CD4-positive, alpha-beta T cell treated with Interleukin-4 for 1 hour (primary cell): ENCODE data around the gene INPP5E.
"Not testable (repeated sequence)": the region's sequence is repeated elsewhere in the genome, so short reads cannot be mapped to it uniquely, and the experiment has no call there.

ENCODE experiments used
- DNase-seq, 2 donors: peaks; one replicate each; pipeline ENCODE4 v3.0.0-alpha.2; 2020 to 2022

Gene INPP5E

DNA sequence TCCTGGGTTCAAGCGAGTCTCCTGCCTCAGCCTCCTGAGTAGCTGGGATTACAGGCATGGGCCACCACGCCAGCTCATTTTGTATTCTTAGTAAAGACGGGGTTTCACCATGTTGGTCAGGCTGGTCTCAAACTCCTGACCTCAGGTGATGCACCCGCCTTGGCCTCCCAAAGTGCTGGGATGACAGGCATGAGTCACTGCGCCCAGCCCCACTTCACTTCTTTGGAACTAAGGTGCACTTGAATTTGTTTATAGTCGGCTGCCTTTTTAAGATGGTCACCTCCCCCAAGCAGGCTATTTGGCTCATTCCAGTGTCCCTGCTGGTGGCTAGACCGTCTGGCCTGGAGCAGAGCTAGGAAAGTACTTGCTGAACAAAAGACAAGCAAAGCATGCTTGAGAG lies 14.3 kb downstream of the INPP5E start:
- not testable (repeated sequence) for DNase-seq

DNA sequence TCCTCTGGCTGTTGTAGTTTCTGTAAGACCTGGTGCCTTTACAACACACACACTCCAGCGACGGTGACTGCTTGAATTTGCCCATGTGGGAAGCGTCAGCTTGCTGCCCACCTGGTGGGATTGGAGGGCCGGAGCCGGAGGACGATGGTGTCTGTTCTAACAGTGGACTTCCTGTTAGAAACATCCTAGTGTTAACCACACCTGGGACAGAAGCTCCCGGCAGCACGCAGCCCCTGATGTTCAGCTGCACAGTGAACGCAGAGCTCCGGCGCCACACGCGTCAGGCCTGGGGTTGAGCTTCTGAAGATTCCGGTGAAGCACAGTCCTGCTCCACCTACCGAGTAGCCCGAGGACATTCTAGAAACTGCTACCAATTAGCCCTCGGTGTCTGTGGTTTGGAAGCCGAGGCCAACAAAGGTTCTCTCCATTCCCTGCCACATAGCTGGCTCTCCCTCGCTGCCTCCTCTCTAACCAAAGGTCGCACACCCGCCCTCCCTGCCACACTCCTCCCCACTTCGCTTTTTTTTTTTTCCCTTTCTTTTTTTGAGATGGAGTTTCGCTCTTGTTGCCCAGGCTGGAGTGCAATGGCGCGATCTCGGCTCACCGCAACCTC lies 14.8 kb downstream of the INPP5E start:
- no peak for DNase-seq

DNA sequence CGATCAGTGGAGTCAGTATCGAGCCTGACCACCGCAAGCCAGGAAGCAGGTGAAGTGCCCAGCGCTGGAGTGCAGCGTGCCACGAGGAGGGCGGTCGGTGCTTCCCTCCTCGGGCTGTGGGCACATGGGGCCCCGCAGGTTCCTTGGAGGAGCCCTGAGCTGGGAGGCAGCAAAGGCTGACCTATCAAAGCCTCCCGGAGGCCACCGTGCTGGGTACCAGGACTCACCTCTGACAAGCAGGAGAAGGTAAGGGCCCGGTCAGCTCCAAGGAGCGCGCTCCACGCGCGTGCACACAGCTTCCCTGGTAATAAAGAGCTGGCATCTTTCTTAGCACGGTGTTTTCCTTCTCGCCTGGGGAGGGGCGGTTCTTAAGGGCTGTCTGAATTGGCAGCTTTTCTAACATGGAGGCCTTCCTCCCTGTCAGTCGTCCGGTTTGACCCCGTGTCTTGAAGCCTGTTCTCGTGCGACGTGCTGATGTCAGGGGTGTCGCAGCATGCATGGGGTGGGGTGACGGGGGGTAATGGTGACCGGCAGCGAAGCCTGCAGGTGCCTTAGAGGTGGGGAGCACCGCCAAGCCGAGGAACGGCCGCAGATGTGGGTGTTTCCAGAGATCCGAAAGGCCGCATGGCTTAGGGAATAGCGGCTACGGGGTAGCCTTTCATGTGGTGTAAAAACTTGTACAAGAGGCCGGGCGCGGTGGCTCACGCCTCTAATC lies 16.1 kb downstream of the INPP5E start:
- DNase-seq: no peak

DNA sequence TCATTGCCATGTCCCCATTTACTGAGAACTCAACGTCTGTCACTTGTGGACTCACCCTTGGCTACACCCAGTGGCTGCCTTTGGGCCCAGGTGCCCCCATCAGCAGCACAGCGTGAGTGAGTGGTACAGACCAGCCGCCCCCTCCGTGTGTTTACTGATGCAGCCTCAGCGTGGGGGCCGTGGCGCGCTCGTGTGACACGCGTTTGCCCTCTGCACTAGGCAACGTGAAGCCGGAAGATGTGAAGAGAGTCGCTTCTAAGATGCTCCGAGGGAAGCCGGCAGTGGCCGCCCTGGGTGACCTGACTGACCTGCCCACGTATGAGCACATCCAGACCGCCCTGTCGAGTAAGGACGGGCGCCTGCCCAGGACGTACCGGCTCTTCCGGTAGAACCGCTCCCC lies 16.8 kb downstream of the INPP5E start:
- DNase-seq: no peak

DNA sequence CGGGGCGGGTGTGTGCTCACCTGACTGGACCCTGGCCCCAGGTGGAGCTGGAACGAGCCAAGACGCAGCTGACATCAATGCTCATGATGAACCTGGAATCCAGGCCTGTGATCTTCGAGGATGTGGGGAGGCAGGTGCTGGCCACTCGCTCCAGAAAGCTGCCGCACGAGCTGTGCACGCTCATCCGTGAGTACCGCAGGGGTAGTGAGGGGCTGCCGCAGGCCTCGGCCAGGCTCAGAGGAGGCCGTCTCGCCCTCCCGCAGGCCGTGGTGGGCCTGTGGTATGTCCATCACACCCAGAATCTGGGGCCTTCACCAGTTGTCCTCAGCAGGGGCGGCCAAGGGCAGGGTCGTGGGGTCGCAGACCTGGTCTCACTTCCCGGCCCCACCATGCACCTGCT lies 17.9 kb downstream of the INPP5E start:
- no peak for DNase-seq

DNA sequence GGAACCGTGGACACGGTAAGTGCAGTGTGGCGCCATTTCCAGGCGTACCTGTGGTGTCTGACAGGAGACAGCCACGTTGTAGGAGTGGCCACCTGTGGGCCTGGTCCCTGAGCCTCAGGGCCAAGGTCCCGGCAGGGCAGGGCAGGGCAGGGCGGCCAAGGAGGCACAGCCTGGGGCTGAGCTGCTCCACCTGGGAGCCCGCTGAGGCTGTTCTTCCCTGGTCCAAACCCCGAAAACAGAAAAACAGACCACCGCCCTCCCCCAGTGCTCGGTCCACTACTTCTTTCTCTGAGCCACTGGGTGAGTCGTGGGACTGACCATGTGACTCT lies 20.6 kb downstream of the INPP5E start:
- DNase-seq: no peak

DNA sequence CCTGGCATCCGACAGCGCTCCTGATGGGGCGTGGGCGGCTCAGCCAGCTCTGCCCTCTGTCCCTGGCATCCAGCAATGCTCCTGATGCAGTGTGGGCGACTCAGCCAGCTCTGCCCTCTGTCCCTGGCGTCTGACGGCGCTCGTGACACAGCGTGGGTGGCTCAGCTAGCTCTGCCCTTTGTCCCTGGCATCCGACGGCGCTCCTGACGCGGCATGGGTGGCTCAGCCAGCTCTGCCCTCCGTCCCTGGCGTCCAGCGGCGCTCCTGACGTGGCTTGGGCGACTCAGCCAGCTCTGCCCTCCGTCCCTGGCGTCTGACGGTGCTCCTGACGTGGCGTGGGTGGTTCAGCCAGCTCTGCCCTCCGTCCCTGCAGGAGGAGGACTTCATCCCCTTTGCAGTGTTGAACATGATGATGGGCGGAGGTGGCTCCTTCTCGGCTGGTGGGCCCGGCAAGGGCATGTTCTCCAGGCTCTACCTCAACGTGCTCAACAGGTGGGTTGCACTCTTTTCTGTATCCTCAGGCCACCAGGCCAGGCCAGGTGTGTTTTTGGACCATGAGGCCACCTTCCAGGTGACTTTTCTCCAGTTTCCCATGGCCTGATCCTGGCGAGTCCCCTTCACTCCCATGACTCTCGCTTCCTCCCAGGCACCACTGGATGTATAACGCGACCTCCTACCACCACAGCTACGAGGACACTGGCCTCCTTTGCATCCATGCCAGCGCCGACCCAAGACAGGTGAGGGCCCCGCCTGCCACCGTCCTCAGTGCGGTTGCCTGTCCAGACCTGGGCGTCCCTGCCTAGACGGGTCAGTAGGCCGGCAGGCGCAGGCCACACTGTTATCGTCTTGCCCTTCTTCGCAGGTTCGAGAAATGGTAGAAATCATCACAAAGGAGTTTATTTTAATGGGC lies 21.2 kb downstream of the INPP5E start:
- no peak for DNase-seq

DNA sequence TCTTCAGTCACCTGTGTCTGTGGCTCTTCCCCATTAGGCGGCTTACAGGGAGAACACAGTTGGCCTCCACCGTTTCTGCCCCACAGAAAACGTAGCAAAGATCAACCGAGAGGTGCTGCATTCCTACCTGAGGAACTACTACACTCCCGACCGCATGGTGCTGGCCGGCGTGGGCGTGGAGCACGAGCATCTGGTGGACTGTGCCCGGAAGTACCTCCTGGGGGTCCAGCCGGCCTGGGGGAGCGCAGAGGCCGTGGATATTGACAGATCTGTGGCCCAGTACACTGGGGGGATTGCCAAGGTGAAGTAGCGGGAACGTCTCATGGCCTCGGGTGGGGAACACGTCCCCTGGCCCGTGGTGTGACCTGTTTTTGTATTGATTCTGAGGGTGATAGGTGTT lies 22.7 kb downstream of the INPP5E start:
- no peak for DNase-seq

DNA sequence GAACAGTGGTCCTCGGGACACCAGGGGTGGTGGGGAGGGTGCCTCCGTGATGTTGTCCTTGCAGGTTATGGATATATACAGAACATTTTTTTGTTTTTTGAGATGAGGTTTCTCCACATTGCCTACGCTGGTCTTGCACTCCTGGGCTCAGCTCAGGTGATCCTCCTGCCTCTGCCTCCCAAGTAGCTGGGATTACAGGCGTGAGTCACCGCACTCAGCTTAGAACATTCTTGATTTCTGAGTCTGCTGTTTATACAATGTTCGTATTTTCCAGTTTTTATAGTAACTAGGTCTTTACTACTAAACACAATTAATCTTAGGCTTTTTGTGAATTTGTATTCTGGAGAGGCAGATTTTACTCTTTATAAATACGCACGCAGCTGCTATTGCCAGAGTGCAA lies 23.2 kb downstream of the INPP5E start:
- no peak for DNase-seq

DNA sequence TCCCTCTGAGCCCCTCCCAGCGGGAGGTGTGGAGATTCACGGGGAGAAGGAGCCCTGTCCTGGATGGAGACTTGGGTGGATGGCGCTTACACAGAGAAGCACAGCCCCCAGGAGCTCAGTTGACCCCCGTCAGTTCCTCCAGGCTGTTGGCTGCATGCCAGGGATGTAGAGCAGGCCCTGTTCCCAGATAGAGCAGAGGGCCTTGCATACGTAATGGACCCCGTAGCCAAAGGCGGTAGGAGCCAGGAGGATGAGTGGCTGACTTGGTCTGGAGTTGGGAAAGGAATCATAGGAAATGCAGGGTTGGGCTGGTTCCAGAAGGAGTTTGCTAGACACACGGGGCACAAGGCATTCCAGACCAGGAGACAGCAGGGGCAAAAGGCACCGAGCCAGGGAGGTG lies 26.7 kb downstream of the INPP5E start:
- no peak for DNase-seq

DNA sequence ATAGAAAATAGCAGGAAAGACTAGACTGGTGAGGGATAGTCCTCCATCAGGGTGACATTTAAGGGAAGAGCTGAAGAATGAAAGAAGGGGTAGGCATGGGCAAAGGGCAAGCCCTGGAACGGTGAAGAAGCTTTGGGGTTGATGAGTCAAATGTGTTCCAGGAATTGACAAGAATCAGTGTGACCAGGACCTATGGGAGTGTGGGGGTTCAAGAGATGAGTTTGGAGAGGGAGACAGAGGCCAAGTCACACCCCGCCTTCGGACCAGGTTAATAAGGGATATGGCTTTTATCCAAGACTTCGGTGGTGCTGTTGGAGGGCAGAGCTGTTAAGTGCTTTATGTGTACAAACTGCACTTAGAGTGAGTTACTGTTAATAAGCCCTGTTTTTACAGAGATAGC lies 28.3 kb downstream of the INPP5E start:
- no peak for DNase-seq

DNA sequence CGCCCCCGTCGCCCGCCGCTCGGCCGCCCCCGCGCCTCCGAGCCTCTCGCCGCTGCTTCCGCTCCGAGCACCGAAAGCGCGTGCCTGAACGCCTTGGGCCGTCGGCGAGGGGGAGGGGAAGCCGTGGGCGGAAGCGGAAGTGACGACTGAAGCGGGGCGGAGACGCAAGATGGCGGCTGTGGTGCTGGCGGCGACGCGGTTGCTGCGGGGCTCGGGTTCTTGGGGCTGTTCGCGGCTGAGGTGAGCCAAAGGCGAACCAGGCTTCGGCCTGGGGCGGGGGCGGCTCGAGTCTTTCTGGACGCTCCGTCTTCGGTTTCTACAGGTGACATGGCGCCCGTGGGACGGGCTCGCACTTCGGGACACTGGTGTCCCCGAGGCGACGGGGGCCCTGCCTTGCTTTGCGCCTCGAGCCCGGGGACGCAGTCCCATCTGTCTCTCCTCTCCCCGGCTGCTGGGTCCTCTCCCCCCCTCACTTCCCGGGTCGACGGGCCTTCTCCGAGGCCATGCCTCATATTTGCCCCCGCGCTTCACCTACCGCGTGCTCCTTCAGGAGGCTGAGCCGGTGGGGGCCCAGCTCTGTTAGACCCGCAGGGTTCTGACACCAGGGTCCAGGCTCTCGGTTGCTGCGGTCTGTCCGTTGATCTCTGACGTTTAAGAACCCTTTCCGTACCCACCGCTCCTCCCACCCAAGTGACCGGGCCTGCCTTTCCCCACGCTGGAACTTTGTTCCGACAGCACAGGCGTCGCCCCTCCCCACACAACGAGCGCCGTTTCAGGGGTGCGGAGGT lies 29.0 kb downstream of the INPP5E start, which contains the start of the genes ENTR1 and PMPCA:
Gene ENTR1 (minus strand): TSS at position 115 of the 788 bp plus-strand sequence. CDS start 217 bp downstream, outside the sequence.
Gene PMPCA (plus strand): TSS at position 159 of the 788 bp plus-strand sequence. CDS start 11 bp downstream, at position 170.
- DNase-seq: peak; percentile 92 to 95

DNA sequence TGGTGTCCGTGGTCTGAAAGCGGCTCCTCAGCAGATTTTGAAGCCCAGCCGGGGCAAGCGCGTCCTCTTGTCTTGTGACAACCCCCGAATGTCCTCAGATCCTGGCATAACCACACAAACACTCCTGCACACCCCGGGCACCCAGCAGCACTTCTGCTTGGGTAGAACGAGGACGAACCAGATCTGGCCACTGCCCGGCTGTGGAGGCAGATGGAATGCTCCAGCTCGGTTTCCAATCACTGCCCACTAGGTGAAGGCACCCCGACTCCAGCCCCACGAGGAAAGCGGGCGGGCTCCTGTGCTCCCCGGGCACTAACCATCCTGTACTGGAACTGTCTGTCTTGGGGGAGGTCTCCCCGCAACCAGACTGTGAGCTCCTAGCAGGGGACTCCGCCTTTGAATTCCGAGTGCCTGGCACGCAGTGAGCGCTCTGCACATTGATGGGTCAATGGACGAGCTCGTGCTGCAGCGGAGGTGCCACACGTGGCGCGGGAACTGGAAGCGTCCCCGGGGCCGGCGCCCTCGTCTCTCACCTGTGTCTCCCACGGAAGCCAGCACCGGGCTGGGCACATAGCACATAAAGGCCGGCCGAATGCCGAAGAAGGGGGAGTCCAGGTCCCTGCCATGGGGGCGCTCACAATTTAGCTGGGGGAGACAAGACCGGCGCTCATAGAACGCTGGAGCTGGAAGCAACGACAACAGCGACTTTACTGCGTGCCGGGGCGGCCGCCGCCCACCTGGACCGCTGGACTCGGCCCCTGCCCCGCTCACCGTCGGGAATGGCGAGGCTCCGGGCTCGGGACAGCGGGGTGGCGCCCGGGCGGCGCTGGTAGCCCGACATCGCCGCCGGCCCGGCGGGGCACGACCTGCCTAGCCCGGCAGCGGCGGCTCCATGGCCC lies 29.8 kb downstream of the INPP5E start:
- peak in 1 of 2 donors; percentile 25 for DNase-seq

DNA sequence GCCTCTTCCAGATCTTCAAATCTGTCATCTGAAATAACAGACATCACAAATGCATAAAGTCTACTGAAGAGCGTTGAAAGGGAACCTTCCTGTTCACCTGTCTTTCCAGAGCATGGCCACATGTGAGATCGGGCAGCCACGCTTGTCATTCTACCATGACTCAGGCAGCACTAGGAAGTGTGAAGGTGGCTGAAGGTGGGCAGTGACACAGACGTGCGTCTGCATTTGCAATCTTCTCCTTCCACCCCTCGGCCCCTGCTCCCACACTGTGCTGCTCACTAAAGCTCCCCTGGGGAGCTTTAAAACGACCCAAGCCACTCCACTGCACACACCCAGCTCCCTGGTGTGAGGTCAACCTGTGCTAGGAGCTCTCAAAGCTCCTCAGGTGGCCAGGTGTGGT lies 31.7 kb downstream of the INPP5E start:
- DNase-seq: no peak

DNA sequence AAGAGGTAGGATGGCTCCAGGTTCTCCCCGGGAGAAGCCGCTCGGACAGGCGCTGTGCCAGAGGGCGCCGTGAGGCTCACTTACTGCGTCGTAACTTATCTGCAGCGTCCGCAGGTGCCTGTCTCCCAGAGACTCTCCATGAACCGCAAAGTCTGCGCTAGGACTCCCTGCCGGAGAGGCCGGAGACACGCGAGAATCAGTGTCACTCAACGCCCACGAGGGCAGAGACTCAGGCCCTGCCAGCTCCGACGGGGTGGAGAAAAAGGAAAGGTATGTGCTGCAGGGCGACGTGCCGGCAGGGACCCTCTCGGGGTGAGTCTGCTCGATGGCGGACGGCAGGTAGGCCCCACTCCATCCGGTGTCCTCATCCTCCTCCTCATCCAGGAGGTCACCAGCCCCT lies 32.6 kb downstream of the INPP5E start:
- DNase-seq: not testable (repeated sequence)

DNA sequence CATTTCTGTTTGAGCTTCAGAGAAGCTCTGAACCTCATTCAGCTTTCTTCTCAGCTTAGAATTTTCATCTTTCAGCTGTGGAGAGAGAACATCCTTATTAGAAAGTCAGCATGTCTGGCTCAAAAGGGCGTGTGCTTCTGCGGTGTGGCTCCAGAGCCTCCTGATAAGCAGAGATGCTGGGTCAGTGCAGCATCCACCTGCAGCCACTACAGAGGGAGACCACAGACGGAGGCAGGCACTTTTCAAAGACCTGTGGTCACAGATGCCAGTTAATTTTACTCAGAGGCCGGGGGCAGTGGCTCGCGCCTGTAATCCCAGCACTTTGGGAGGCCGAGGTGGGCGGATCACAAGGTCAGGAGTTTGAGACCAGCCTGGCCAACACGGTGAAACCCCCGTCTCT lies 33.7 kb downstream of the INPP5E start:
- DNase-seq: not testable (repeated sequence)

DNA sequence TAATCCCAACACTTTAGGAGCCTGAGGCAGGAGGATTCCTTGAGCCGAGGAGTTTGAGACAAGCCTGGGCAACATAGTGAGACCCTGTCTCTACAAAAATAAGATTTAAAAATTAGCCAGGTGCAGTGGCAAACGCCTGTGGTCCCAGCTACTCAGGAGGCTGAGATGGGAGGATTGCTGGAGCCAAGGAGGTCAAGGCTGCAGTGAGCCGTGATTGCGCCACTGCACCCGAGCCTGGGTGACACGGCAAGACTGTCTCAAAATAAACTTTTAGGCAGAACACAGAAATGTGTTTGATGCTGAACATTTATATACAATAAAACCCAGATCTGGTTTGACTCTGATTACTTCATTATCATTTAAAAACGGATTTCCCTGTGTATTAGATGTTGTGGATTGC lies 34.2 kb downstream of the INPP5E start:
- no peak for DNase-seq

DNA sequence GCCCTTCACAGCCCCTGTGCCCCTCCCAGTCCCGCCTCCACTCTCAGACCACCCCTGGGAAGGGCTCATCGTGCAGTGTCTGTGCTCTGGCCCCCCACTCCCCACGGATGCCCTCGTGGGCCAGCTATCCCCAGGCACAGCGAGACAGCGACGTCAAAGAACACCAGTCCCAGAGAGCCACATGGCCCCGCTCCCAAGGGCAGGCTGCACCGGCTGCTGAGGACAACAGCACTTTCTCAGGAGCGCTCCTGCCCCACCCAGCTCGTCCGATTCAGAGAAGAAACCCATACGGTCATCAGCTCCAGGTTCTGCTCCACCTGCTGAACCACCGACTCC lies 34.9 kb downstream of the INPP5E start:
- DNase-seq: no peak

DNA sequence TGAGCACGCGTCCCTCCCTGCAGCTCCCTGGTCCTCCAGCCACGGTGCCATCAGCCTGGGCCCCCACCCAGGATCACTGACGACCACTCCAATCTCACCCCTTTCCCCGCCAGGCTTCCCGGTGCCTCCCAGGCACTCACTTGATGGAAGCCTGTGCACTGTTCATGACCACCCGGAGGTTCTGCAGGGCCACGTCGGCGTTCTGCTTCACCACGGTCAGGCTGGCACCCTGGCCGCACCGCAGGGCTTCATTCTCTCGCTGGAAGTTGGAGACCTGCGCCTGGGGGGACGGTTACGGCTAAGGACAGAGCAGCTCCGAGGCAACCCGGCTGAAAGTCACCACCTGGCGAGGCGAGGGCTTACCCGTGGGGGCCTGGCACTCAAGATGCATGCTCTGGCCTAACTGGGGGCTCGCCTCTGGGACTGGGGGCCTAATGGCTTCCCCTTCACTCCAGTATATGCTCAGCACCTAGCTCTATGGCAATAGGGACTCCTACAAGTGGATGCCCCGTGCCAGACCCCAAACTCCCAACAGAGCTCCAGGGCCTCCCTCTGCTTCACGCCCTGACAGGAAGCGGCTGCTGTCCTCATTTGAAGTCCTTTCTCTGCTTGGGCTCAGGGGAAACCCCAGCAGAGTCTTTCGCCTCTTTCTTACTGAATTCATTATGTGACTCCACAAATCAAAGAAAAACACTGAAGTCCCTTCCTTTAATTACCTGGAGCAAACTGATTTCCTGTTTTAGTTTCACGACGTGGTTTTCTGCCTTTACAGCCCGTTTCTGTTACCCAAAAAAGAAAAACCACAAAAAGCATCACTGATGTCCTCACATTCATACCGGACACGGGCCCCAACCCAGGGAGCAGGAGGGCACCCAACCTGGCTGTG lies 35.5 kb downstream of the INPP5E start:
- DNase-seq: peak; percentile 17 to 61

DNA sequence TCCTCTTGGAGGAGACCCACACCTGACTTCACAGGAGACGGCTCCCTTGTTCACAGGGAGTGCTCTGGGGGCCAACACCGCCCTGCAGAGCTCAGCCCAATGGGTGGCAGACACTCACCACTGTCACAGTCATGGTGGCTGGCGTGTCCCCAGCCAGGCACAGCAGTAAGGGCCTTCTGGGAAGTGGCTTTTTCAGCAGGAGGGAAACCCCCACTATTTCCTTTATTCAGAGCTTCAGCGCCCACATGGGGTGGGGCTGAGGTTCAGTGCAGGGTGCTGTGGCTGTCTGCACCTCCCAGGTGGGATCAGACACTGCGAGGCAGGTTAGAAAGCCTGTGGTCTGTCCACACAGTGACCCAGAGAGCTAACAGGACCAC lies 36.1 kb downstream of the INPP5E start:
- DNase-seq: peak; percentile 76 to 88

DNA sequence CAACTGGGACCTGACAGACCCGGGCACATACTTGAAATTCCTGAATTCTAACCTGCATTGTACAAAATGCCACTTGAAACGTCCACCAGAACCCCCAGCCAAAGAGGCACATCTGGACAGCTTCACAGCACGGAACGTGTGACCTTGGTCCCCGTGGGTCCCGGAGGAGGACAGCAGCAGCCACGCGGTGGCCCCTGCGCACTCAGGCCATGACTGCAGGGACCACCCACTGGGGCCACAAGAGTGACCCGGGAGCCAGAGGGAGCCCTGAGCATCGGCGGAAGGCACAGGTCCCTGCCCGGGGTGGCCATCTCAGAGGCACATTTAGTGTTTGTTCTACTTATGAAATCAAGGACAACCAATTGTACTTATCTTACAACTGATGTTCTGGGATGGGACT lies 37.6 kb downstream of the INPP5E start:
- no peak for DNase-seq
